GM12891 (cell line): Measurements from ENCODE around the gene FNDC11.

Experiments
- DNase-seq: peaks from one replicate; pipeline ENCODE4 v3.0.0; 2011; ENCODE audit warnings: low spot score; ENCODE audit not compliant: insufficient read length
- FAIRE-seq: peaks from 2 replicates; lab custom pipeline; 2011; peaks lifted over from hg19 to GRCh38; lab: Jason Lieb, UNC
- PAX5 ChIP-seq: IDR thresholded peaks from 2 replicates; pipeline ENCODE4 v1.6.1; 2011; ENCODE audit warnings: low read length, moderate library complexity, mild to moderate bottlenecking; ENCODE audit not compliant: insufficient read depth, severe bottlenecking
- POLR2A ChIP-seq: IDR thresholded peaks from 2 replicates; pipeline ENCODE4 v1.6.1; 2011; ENCODE audit warnings: low read depth, low read length, control low read depth
- POLR2AphosphoS5 ChIP-seq: IDR thresholded peaks from 2 replicates; pipeline ENCODE4 v1.6.1; 2011; ENCODE audit warnings: low read depth, low read length, control low read depth
- POU2F2 ChIP-seq: IDR thresholded peaks from 2 replicates; pipeline ENCODE4 v1.6.1; 2011; ENCODE audit warnings: low read depth, mild to moderate bottlenecking, control low read depth, low read length, moderate library complexity
- SPI1 ChIP-seq: IDR thresholded peaks from 2 replicates; pipeline ENCODE4 v1.6.1; 2011; ENCODE audit warnings: low read depth, low read length, control low read depth
- TAF1 ChIP-seq: IDR thresholded peaks from 2 replicates; pipeline ENCODE4 v1.6.1; 2011; ENCODE audit warnings: low read depth, low read length, control low read depth

Gene FNDC11

GRCh38 chr20:63572788-63573646 lies 19.1 kb downstream of the FNDC11 start:
- FAIRE-seq: no peak
- TF ChIP-seq TAF1 (no peak), POLR2AphosphoS5 (no peak), SPI1 (no peak), POU2F2 (no peak)
- no peak for DNase-seq

DNA sequence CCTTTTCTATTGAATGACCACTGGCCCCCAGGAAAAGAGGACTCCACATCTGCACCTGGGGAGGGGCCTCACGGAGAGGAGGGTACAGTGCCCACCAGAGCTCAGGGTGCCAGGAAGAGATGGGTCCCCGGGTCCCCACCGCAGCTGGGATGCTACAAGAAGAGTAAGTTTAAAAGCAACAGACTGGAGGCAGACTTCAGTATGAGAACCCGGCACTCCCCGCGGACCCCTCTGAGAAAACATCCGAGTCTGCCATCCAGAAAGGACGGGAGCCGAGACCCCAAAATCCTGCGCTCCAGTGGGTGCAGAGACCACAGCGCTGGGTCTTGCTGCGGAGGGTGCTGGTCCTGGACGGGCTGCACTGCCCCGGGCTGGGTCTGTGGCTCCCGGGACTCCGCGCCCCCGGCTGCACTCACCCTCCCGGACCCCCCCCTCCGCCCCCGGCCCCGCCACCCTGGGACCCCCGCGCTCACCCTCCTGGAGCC lies 19.7 kb downstream of the FNDC11 start:
- DNase-seq (no peak), FAIRE-seq (no peak)
- no peak for TF ChIP-seq POU2F2
- TF ChIP-seq PAX5: no peak
- TF ChIP-seq POLR2AphosphoS5: no peak
- TF ChIP-seq TAF1: no peak
- TF ChIP-seq POLR2A: no peak
- no peak for TF ChIP-seq SPI1

GRCh38 chr20:63574156-63574828 lies 20.3 kb downstream of the FNDC11 start, which contains the start of gene HELZ2:
Gene HELZ2 (minus strand): TSS chr20:63574239. CDS start chr20:63572385, 1,854 bp downstream.
- DNase-seq (peak; percentile 84), FAIRE-seq (no peak)
- TF ChIP-seq POLR2A: no peak
- no peak for TF ChIP-seq POLR2AphosphoS5
- TF ChIP-seq SPI1: no peak
- no peak for TF ChIP-seq PAX5
- TF ChIP-seq TAF1: no peak
- no peak for TF ChIP-seq POU2F2

DNA sequence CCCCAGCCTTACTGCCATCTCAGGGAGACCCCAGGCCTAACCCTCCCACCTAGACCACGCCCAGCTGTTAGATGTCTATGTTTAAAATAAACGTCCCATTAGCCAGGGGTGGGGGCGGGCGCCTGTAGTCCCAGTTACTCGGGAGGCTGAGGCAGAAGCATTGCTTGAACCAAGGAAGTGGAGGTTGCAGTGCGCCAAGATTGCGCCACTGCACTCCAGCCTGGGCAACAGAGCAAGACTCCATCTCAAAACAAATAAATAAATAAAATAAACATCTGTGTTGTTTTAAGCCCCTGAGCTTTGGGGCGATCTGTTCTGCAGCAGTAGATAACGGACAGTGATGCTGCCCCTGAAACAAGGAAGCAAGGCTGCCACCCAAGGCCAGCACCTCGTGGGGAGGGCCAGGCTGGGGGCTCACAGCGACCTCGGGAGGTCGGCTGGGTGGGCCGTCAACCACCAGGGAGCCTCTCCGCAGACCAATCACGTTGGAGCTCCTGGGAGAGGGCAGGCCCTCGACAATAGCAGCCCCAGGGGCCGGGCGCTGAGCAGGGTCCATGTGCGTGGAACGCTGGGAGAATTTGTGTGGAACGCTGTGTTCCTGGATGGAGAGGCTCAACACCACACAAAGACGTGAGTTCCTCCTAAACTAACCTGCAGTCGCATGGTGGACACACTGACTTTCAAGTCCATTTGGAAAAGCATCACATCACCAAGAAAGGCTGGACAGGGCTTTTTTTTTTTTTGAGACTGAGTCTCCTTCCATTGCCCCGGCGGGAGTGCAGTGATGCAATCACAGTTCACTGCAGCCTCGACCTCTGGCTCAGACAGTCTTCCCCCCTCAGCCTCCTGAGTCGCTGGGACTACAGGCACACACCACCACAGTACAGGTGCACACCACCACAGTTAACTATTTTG lies 21.1 kb downstream of the FNDC11 start:
- DNase-seq (no peak), FAIRE-seq (no peak)
- no peak for TF ChIP-seq POLR2A
- no peak for TF ChIP-seq PAX5
- TF ChIP-seq POU2F2: no peak
- TF ChIP-seq TAF1: no peak
- TF ChIP-seq POLR2AphosphoS5: no peak
- TF ChIP-seq SPI1: no peak

DNA sequence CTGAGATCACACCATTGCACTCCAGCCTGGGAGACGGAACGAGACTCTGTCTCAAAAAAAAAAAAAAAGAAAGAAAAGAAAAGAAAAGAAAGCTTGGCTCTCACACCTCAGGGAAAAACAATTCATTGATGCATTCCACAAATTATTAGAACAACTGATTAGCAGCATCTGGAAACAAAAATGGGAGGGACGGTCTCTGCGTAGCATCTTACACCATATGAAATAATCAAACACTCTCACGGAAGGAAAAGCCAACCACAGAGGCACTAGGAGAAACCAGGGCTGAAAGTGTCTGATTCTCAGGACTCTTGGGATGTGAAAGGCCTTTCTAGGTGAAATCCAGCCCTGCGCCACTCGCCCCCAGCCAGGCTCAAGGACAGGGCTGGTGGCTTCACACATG lies 22.4 kb downstream of the FNDC11 start:
- TF ChIP-seq SPI1 (no peak), POLR2A (no peak), POLR2AphosphoS5 (no peak), TAF1 (no peak), PAX5 (no peak), POU2F2 (no peak)
- DNase-seq (no peak), FAIRE-seq (no peak)

GRCh38 chr20:63577317-63577894 lies 23.4 kb downstream of the FNDC11 start:
- TF ChIP-seq TAF1 (no peak), POLR2A (no peak), PAX5 (no peak), SPI1 (no peak), POLR2AphosphoS5 (no peak), POU2F2 (no peak)
- no peak for FAIRE-seq
- DNase-seq: no peak

DNA sequence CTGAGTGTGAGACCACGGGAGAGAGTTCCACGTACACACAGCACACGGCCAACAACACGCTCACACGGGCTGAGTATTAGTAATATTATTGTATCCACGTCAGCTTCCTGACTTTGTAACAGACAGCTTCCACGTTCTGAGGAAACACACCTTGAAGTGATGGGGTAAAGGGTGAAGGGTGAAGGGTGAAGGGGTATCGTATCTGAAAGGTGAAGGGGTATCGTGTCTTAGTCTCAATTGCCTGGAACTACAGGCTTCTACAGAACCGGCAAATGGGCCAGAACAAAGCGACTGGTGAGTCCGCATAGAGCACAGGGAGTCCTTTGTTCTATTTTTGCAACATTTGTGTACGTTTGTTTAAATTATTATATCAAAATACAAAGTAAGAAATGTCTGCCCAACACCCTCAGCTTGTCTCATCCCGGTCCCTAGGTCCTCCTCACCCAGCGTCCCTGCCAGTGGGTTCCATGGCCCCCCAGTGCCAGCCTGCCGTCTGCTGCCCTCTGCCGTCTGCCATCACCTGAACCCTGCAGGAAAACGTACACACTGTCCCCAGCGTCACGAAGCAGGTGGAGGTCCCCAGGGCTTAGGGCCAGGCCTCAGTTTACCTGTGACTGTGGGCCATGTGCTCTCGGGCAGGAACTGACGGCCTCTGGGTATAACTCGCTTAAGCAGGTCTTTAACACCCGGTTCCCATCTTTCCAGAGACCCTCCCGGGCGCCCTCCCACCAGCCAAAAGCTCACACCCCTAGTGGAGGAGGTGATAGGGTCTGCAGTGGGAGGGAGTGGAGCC lies 24.5 kb downstream of the FNDC11 start:
- no peak for DNase-seq
- no peak for FAIRE-seq
- TF ChIP-seq TAF1 (no peak), POU2F2 (no peak), PAX5 (no peak), SPI1 (no peak), POLR2A (no peak), POLR2AphosphoS5 (no peak)
